CD4-positive, alpha-beta T cell treated with Interleukin-6 for 4 hours (primary cell): ENCODE results near the gene KIF26B.
"Not testable (repeated sequence)": the region's sequence is repeated elsewhere in the genome, so short reads cannot be mapped to it uniquely, and the experiment has no call there.

ENCODE experiments used
- DNase-seq: peaks from one replicate; pipeline ENCODE4 v3.0.0-alpha.2; 2020; ENCODE audit warnings: mixed read lengths

KIF26B gene

DNA sequence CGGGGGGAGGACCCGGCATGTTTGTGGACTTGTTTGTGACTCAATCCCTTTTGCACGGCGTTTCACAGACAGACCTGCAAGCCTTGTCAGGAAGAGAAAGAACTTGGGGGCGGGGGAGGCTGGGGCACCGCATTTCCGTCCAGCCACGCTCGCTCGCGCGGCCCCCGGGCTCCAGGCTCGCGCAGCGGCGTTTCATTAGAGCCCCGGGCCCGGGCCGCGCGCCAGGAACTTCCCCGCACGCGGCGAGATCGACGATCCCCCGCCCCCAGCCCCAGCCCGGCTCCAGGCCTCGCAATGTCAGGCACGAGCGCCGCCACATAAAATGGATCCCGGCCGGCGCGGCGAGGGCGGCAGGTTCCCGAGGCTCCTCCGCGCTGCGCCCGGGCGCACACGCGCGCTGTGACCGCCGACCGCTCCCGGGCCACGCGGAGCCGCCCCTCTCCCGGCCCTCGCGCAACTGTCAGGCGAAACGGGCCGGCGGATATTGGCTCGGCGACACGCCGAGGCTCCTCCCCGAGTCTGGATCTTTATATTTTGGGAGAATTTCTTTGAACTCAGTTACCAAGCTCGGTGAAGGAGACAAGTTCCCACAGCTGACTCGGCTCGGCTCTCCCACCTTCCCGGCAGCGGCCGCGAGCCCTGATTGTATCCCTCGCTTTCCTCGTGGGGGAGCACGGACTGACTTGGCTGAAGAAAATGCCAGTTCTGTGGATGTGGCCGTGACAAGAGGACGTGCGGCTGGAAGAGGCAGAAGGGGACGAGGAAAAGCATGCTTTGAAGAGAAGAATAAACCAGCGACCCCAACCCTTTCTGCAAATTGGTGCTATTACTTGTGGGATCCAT lies at the start of gene KIF26B:
Gene KIF26B, plus strand, starts transcription at position 557 of the 843 bp plus-strand sequence. CDS start 440 bp downstream, outside the sequence.
- peak; percentile 5 for DNase-seq

DNA sequence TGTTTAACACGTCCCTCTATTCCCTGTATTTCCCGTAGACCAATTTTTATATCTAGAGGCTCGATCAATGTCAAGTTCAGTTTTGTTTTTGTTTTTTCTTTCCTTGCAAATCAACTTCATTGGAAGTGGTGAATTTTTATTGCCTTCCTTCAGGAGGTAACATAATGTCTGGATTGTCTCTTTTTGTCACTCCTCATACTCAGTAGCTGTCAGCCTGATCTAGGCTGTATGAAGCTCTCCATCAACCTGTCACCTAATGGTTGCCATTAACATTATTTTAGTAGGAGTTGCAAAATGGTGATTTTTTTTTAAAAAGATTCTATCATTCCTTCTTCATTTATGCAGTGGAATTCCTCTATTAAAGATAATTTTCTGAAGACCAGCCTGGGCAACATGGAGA lies 49.7 kb upstream of the KIF26B start:
- no peak for DNase-seq

DNA sequence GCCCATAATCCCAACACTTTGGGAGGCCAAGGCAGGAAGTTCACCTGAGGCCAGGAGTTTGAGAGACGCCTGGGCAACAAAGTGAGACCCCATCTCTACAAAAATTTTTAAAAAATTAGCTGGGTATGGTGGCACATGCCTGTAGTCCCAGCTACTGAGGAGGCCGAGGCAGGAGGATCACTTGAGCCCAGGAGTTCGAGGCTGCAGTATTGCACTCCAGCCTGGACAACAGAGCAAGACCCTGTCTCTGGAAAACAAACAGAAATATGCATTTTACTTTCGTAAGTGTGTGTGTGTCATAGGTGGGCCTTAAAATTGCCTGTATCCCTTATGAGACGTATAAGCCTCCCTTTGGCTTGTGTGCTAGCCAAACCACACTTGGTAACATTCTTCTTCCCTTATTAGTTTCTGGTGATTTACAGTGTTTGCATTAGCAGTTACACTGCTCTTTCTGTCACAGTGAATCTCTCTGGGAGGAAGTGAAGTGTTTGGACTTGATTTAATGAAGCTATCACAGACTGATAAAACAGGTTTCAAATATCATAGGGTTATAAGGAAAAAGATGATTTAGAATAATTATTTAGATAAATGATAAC lies 48.9 kb upstream of the KIF26B start:
- no peak for DNase-seq

DNA sequence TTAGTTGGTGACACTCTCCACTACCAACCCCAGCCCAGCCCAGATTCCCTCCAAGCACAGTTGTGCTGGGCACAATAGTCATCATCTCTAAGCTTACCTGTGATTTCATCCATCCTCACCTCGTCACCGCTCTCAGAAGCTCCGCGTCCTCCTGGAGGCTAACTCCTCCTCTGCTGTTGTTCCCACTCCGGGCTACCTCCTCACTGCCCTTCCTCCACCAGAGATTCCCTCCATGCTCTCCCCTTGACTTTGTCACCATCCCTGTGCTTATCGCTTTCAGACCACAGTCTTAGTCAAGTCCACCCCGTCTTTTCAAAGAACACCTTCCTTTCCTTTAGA lies 47.0 kb upstream of the KIF26B start:
- DNase-seq: no peak

DNA sequence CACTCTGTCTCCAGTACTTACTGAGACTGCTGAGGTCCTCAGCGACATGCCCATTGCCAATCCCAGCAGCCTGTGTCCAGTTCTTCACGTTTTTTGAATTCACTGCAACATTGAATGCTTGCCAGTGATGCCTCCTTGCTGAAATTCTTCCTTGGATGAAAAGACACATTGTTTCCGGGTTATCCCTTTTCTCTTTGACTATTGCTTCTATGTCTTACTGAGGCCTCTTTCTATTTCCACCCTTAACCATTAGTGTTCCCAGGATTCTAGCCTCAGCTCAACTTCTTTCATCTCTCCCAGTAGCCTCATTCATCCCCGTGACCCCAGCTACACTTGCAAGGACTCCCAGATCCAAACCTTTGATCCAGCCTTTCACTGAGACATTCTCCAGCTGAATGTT lies 46.5 kb upstream of the KIF26B start:
- no peak for DNase-seq

DNA sequence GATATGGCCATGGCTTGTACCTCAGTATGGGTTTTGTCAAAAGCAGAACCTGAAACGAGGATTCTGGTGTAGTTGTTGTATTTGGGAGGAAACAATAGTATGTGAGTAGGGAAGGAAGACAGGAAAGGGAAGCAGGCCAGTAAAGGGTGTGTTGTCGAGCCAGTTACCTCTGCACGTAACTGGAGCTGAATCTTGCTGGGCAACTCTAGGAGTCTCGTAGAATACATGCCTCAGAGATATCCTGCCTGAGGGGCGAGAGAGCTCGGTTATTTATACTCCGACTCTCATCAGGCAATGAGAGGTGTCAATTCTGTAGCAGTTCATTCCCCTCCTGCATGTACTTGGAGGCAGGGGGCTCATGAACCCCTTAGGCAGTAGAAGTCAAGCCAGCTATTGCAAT lies 45.9 kb upstream of the KIF26B start:
- no peak for DNase-seq

DNA sequence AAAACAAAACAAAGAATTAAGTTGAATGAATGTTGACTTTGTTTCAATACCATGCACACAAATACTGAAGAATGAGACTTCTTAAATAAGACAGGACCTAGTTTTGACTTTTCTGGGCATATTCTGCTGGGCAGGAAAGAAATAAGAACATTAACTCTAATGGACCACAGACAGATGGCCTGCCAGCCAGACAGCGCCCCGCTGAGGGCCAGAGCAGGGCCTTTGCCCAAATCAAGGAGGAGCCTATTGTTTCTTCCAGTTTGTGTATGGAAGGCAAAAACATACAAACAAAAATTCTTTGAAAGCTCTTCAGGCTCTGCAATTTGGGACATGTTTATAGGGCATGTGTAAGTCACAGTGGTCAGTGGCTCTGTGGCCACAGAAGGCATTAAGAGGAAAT lies 44.4 kb upstream of the KIF26B start:
- DNase-seq: no peak

DNA sequence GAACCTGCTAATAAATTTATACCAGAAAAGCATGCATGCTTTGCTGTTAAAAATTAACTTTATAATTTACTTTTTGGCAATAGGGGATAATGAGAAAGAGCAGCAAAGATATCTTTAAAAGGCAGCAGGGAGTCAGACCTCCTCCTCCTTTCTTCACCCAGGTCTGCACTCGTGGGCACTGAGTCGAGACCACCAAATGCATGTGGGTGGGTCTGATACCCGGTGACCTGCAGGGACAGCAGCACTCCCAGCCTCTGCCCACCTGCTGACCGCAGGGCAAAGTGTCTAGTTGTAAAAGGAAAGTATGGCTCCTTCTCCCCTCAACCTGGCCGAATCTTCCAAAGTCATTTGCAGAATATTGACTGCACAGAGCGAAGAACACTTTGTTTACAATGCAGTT lies 43.7 kb upstream of the KIF26B start:
- DNase-seq: no peak

DNA sequence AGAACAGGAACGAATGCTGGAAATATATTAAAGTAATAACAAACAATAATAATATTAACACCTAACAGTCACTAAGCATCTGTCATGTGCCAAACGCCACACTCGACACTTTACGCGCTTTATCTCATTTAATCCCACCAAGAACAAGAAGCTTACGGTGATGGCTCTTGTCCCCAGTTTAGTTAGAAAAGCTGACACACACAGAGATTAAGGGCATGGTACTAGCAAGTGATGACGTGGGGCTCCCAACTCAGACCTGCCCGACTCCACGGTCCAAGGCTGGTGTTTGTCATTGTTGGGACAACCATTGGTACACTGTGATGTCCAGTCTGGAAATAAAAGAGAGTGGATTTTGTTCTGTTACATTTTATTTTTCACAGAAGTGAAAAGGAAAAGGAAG lies 41.1 kb upstream of the KIF26B start:
- DNase-seq: no peak

DNA sequence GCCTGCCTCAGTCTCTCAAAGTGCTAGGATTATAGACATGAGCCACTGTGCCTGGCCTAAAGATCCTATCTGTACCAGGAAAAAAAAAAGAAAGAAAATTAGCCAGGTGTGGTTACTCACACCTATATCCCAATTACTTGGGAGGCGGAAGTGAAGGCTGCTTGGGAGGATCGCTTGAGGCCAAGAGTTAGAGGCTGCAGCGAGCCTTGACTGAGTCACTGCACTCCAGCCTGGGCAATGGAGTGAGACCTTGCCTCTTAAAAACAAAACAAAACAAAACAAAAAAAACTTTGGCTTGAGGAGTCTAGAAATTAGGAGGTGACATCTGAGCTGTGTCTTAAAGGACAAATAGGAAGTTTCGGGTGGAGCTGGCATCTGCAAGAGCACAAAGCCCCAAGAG lies 38.7 kb upstream of the KIF26B start:
- no peak for DNase-seq

DNA sequence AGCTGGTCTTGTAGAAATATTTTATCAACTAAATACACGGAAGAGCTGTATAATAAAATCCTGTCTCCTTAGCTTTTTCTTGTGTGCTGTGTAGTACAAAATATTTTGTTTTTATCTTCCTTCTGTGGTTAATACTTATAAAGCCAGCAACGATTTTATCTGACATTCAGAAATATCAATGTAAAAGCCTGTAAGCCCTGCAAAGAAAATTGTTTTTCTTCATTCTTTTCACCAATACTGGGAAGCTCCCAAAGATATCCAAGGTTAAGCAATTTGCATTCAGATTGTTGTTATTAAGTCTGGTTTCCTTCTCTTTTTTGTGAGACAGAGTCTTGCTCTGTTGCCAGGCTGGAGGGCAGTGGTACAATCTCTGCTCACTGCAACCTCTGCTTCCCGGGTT lies 38.0 kb upstream of the KIF26B start:
- no peak for DNase-seq

DNA sequence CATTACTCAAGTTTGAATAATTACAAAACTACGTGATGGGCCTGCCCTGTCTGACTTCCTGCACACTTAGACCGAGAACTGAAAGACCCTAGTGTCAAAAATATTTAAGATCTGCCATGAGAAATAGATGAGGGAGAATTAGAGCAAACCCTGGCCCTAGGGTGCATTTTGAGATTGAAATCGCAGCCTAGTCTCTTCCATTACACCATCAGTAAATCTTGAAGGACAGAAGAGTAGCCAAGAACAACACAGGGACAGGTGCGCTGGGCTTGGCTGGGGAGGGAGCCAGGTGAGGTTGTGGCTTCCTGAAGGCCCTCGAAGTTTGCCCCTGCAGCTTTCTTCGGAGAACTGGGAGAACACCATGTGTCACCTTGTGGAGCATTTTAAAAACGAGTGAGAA lies 36.7 kb upstream of the KIF26B start:
- no peak for DNase-seq

DNA sequence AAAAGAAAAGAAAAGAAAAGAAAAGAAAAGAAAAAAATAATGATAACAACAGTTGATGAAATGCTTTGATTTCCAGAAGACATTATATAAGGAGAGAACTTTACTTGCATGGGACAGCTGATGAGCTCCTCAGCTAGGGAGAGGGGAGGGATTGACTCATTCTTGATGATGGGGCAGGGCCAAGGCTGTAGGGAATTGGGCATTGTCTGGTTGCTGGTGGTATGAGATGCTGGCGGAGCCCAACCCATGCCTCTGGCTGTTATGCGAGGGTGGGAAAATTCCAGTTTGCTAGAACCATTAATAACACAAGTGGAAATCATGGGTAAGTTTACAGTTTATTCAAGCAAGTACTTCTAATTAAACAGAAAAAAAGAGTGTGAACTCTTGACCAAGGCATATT lies 36.0 kb upstream of the KIF26B start:
- no peak for DNase-seq

DNA sequence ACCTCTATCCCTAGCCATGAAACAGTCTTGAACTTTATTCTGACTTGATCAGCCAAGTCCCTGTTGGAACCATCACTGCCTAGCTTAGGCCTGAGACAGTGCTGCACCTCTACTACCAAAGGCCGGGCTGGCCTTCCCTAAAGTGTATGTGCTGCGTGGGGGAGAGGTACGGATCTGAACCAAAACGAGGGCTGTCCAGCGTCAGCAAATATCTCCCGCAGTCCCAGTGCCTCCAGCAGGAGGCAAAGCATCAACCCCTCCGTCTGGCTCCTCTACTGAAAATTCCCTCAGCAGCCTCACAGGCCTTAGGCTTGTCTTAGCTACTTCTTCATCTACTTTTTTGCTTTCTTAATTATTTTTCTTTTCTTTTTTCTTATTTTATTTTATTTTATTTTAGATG lies 33.3 kb upstream of the KIF26B start:
- no peak for DNase-seq

DNA sequence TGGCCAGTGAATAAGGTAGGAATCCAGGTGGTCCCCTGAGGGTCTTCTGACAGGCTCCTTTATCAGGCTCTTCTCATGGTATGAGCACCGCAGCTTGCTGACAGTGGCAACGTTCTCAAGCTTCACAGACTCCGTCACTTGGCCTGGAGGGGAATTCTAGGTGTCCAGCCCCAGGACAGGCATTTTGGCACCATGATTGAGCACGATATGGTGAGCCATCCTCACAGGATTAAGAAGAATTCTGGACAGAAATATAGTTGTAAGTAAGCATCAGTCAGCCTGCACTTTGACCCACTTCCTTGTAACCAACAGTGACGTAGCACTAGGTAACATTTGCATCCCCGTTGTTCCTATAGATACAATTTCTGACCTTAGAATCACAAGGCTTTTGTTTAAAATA lies 30.5 kb upstream of the KIF26B start:
- no peak for DNase-seq

DNA sequence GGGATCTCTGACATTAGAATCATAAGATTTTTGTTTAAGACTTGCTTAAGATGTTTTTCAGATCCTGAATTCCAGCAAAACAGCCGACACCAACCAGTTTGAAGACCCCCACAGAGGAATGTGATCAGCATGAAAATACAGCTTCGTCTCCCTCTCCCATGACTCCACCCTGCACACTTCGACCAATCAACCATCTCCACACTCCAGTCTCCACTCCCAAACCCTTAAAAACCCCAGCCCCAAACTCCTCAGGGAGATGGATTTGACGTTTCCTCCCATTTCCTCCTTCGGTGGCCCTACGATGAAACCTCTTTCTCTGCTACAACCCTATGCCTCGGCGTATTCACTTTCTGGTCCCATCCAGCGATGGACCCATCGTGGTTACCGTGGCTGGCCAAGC lies 30.1 kb upstream of the KIF26B start:
- no peak for DNase-seq

DNA sequence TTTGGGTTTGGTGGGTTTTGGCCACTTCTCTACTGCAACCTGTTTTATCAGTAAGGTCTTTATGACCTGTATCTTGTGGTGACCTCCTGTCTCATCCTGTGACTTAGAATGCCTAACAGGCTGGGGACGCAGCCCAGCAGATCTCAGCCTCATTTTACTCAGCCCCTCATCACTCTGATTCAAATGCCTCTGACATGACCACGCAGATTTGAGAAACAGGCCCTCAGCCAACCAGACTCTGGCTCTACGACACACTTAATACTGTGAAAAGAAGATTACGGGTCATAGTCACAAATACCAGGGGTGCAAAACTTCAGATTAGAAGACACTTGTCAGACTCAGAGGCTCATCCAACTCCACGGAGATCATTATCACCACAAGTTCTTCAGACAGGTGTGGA lies 28.3 kb upstream of the KIF26B start:
- DNase-seq: no peak

DNA sequence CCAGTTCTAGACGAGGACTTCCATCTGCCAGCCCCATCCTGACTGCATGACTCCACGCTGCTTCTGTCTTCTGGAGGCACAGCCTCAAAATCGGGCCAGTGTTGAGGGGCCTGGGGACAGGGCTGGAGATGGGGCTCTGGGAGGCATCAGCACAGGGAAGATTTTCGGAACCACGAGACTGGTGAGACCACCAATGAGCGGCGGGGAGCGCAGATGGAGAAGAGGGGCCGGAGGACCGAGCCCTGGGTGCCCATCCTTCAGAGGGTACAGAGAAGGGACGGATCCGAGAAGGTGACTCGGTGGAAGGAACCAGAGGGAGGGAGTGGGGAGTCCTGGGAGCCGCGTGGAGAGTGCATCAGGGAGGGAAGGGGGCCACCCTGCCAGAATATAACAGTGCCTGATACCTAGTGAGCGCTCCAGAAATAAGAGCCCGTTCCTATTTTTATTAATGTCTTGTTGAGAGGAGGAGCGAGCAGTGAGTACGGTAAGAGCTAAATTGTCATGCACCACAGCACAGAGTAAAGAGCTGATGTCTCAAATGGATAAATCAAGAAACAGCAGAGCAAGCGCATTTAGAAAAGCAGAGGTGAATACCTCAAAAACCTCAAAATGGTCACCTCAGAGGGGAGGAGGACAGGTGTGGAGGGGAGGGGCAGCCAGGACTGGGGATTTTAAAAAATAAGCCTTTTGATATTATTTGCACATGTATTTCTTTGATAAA lies 26.2 kb upstream of the KIF26B start:
- DNase-seq: no peak

DNA sequence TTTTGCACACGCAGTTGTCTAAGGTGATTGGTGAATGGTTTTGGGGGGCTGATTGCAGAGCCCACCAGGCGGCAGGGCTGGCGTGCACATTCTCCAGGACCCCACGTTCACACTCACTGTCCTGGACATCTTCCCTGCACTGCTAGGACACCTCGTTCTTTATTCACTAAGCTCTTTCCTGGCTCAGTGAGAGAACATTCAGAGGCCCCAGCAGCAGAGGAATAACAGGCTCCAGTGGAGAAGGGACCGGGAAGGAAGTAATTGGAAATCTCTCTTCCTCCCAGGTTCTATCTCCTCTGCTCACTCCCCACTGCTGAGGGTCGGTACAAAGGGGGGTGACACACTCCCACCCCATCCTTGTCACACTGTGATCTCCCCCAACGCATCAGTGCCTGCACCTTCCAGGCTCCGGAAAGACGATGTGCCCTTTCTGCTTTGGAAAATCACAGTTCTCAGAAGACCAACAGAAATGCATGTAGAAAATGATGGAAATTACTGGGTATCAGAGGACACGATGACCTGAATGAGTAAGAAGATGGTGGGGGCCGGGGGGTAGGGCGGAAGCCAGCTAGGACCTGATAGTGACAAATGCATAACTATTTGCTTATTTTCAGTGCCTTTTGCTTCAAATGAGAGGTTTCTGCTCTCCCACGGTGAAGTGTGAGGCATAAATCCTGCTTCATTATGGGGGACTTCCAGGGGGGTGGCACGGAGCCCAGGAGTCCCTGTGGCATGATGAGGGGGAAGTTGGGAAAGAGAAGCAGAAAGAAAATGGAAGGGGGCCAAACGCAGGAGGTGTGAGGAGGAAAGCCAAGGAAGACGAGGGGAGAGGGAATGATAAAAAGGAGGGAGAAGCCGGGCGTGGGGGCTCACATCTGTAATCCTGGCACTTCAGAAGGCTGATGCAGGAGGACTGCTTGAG lies 25.2 kb upstream of the KIF26B start:
- no peak for DNase-seq

DNA sequence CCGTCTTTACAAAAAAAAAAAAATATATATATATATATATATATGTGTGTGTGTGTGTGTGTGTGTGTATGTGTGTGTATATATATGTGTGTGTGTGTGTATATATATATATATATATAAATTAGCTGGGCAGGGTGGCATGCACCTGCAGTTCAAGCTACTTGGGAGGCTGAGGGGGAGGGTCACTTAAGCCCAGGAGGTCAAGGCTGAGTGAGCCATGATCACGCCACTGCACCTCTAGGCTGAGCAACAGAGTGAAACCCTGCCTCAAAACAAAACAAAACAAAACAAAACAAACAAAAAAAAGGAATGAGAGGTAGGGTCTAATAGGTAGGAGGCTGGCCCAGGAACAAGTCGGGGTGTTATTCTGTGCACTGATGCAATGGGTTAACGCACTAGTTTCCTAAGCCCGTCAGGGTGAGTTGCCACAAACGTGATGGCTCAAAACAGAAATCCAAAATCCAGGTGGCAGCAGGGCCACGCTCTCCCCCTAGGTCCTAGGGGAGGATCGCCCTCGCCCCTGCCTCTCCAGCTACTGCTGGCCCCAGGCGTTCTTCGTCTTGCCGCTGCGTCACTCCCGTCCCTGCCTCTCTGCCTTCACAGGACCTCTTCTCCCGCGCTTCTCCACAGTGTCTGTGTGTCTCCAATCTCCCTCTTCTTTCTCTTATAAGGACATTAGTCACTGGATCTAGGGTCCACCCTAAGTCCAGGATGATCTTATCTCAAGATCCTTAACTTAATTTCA lies 24.3 kb upstream of the KIF26B start:
- DNase-seq: not testable (repeated sequence)

DNA sequence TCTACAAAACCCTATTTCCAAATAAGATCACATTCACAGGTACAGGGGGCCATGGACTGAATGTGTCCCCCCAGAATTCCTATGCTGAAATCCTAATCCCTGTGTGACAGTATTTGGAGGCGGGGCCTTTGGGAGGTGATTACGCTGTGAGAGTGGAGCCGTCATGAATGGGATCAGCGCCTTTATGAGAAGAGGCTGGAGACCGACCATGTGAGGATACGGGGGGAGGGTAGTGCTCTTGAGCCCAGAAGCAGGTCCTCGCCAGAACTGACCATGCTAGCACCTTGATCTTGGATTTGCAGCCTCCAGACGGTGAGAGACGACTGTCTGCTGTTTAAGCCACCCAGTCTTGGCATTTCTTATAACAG lies 23.8 kb upstream of the KIF26B start:
- DNase-seq: no peak

DNA sequence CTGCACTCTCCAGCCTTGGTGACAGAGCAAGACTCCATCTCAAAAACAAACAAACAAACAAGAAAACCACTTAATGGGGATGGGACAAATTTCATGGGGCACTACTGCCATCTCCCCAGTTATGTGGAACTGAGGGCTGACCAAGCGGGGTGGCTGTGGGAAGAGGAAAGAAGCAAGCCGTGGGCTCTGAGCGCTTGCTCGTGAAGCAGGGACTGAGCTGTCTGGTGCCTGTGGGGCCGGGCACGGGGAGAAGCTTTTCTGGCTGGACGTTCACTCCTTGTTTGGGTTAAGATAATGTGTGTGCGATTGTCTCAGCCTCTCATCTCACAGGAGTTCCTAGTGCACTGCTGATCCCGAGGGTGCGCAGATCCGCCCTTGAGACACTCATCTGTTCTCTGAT lies 22.0 kb upstream of the KIF26B start:
- DNase-seq: no peak
